GM10266 (cell line): ENCODE results near the gene PCSK1N.

ENCODE experiments used
- DNase-seq: peaks from one replicate; pipeline ENCODE4 v3.0.0; 2012; ENCODE audit errors: extremely low spot score
- CTCF ChIP-seq: IDR thresholded peaks from 2 replicates; pipeline ENCODE4 v1.5.1; 2012; ENCODE audit warnings: mild to moderate bottlenecking, low read depth; ENCODE audit not compliant: control insufficient read depth, insufficient read depth; ENCODE audit errors: missing control alignments

The PCSK1N gene

DNA sequence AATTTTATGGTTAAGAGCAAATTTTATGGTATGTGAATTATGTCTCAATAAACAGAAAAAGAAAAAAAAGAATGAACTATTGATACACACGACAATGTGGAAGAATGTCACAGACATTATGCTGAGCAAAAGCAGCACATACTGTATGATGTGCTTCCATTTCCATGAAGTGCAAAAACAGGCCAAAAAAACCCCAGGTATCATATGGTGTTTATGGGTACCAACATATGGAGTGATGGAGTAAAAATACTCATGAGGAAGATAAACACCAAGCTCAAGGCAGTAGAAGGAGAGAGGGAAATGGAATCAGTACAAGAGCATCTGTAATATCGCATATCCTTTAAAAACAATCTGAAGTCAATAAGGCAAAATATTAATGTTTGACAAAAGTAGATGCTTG is 53.2 kb downstream of the PCSK1N start:
- no peak for DNase-seq
- TF ChIP-seq CTCF: no peak

GRCh38 chrX:48781705-48782104 is 53.7 kb downstream of the PCSK1N start:
- no peak for TF ChIP-seq CTCF
- DNase-seq: no peak
